Measurements from ENCODE around the gene BLMH.

The BLMH gene

DNA sequence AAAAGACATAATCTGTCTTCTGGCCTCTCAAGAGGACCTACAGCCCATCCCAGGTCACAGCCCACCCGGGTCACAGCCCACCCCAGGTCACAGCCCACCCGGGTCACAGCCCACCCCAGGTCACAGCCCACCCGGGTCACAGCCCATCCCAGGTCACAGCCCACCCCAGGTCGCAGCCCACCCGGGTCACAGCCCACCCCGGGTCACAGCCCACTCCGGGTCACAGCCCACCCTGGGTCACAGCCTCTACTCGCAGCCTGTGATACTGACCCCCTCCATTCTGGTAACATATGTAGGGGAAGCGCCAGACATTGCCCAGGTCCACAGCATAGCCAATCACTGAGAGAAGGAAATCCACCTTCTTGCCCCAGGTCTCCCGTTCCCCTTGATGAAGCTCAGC, 70.4 kb downstream of the BLMH start:
- H3K4me3 ChIP-seq (replicated peaks; ENCODE audit: low read depth, low read length): no peak overlapping the region
- DNase-seq (ENCODE audit: extremely low read depth, low read depth): no peak
- TF ChIP-seq, protein P1, sequence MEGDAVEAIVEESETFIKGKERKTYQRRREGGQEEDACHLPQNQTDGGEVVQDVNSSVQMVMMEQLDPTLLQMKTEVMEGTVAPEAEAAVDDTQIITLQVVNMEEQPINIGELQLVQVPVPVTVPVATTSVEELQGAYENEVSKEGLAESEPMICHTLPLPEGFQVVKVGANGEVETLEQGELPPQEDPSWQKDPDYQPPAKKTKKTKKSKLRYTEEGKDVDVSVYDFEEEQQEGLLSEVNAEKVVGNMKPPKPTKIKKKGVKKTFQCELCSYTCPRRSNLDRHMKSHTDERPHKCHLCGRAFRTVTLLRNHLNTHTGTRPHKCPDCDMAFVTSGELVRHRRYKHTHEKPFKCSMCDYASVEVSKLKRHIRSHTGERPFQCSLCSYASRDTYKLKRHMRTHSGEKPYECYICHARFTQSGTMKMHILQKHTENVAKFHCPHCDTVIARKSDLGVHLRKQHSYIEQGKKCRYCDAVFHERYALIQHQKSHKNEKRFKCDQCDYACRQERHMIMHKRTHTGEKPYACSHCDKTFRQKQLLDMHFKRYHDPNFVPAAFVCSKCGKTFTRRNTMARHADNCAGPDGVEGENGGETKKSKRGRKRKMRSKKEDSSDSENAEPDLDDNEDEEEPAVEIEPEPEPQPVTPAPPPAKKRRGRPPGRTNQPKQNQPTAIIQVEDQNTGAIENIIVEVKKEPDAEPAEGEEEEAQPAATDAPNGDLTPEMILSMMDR (IDR thresholded peaks at IDR 0.05; ENCODE audit: low read depth, low read length, missing control alignments): no peak

DNA sequence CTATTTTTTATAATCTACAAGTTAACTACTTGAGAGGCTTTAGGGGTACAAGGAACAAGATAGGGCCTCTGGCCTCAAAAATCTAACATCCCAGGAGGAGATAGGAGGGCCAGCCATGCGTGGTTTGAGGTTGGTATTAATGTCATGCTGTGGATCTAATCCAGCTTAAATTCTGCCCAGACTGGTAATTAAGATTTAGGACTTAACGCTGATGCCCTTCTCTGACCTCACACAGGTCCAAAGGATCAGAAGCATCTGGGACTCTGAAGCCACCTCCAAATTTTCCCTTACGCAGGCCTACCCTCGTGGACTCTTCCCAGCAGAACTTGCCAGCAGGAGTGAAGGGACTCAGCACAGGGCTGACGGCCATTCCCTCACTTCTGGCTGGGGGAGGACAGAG, 71.3 kb downstream of the BLMH start:
- DNase-seq (ENCODE audit: extremely low read depth, low read depth): no peak
- TF ChIP-seq, protein P1 (IDR thresholded peaks at IDR 0.05; ENCODE audit: low read depth, low read length, missing control alignments): no peak
- H3K4me3 ChIP-seq (replicated peaks; ENCODE audit: low read depth, low read length): no peak overlapping the region

DNA sequence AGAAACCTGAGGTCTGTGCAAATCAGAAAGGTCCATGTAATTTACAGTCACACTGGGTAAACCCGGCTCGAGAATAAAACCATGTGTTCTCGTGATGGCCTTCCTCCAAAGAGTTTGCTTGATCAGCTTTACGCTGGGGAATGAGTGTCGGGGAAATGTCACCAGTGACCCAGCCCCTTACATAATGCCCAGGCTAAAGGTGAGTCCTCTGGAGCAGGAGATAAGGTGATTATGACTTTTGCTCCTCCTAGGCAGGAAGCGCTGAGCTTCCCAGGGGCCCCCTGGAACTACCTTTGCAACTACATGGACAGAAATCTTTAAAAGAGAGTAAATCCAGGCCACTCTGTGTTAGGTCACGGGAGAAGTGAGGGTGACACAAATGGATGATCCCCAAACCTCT, 71.9 kb downstream of the BLMH start:
- DNase-seq (ENCODE audit: extremely low read depth, low read depth): no peak
- TF ChIP-seq, protein P1 (IDR thresholded peaks at IDR 0.05; ENCODE audit: low read depth, low read length, missing control alignments): no peak
- no peak overlapping the region for H3K4me3 ChIP-seq (replicated peaks; ENCODE audit: low read depth, low read length)

DNA sequence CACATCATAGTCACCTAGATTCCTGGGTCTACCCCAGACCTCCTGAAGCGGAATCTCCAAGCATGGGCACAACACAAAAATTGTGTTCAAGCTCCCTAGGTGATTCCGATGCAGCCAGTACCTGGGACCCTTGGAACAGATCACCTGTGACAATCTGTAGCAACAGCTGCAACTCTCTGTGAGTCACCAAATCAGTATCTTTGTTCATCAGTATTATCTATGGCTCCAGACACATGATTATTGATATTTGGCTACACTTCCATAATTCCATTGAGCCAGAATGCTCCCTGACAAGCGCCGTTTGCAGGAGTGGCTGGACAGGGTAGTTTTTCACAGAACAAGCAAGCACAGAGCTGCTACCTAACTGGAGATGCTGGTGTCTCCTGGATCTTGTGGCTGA, 72.4 kb downstream of the BLMH start:
- DNase-seq (ENCODE audit: extremely low read depth, low read depth): no peak
- TF ChIP-seq, protein P1 (IDR thresholded peaks at IDR 0.05; ENCODE audit: low read depth, low read length, missing control alignments): no peak
- no peak overlapping the region for H3K4me3 ChIP-seq (replicated peaks; ENCODE audit: low read depth, low read length)

DNA sequence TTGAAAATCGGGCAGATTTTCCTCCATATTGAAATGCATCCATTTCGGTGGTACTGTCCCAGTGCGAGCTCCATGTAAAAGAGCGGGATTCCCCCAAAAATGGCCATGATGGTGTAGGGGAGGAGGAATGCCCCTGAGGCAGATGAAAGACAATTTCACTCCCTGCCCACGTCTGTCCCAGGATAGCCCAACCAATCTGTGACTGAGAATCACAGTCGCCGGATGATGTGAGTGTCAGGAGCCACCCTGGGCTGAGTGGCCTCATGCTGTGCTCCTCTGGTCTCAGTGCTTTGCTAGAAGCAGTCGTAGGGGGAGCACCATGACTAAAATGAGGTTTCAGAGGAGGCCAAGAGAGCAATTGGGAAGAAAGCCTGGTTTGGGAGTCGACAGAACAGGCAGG, 72.9 kb downstream of the BLMH start:
- no peak for DNase-seq (ENCODE audit: extremely low read depth, low read depth)

DNA sequence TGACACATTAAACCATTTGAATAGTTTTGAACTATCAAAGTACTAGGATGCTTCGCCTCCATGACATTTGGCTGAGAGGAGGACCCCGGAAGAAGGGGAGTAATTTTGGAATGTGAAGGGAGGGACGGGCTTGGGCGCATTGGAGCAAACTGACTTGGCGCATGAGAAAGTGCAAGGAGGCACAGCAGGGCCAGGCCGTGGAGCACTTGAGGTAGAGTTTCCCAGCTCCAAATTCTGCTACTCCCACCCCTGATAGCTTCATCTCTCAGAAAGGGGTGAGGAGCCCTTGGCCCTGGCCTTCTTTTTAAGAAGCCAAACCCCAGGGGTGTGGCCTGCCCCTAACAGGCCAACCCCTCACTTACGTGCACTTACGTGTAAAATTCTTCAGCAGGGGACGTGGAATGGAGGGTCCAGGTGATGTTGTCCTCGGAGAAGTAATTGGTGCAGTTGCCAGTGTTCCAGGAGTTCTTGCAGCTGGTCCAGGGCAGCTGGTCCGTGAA, 73.9 kb downstream of the BLMH start:
- DNase-seq (ENCODE audit: extremely low read depth, low read depth): no peak
- H3K4me3 ChIP-seq (replicated peaks; ENCODE audit: low read depth, low read length): no peak overlapping the region
- TF ChIP-seq, protein P1 (IDR thresholded peaks at IDR 0.05; ENCODE audit: low read depth, low read length, missing control alignments): no peak

More for the DNA sequence above, 72.9 kb downstream of the BLMH start:
- TF ChIP-seq, protein P1 (IDR thresholded peaks at IDR 0.05; ENCODE audit: low read depth, low read length, missing control alignments): no peak
- no peak overlapping the region for H3K4me3 ChIP-seq (replicated peaks; ENCODE audit: low read depth, low read length)

DNA sequence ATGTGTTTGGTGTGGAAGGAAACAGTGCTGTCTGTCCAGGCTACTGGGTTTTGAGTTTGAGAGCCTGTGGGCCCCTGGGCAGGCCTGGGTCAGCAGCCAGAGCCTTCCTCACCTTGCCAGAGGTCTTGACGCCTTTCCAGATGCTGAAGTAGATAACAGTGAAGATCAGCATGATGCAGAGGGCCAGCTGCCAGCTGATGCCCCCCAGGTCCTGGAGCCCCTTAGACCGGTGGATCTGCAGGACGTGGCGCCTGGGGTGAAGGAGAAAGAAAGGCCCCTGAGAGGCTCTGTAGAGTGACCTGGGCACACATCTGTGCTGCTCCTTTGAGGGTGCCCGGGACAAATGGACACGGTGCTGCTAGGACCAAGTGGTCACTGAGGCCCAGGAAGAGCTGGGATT, 74.7 kb downstream of the BLMH start:
- TF ChIP-seq, protein P1 (IDR thresholded peaks at IDR 0.05; ENCODE audit: low read depth, low read length, missing control alignments): no peak
- no peak for DNase-seq (ENCODE audit: extremely low read depth, low read depth)
- no peak overlapping the region for H3K4me3 ChIP-seq (replicated peaks; ENCODE audit: low read depth, low read length)

All from HFF-Myc (cell line).